Loucy (cell line): ENCODE results near the gene RBM26.
"Not testable (repeated sequence)": the region's sequence is repeated elsewhere in the genome, so short reads cannot be mapped to it uniquely, and the experiment has no call there.

Source experiments
- H2AFZ ChIP-seq: fragments of 200-600 bp; sonication (generic); 2 replicates; pipeline ENCODE4 v1.6.0; 2016; ENCODE audit warnings: antibody characterized with exemption, mild to moderate bottlenecking, low read length, moderate library complexity
- H3F3A ChIP-seq: fragments of 200-600 bp; 2 replicates; pipeline ENCODE4 v1.6.0; 2016; ENCODE audit warnings: antibody characterized with exemption, low read depth, mild to moderate bottlenecking
- H3K27me3 ChIP-seq: fragments of 200-600 bp; sonication (generic); 2 replicates; pipeline ENCODE4 v1.6.1; 2014; ENCODE audit warnings: low read length, mild to moderate bottlenecking; ENCODE audit not compliant: insufficient read depth, poor library complexity, severe bottlenecking
- H3K36me3 ChIP-seq: fragments of 200-600 bp; sonication (generic); 2 replicates; pipeline ENCODE4 v1.6.1; 2016; ENCODE audit warnings: low read length; ENCODE audit not compliant: insufficient read depth
- H3K4me1 ChIP-seq: fragments of 200-600 bp; sonication (generic); 2 replicates; pipeline ENCODE4 v1.5.1; 2014; ENCODE audit warnings: low read length, mild to moderate bottlenecking; ENCODE audit not compliant: insufficient read depth, poor library complexity, severe bottlenecking
- H3K4me2 ChIP-seq: fragments of 200-600 bp; sonication (generic); 2 replicates; pipeline ENCODE4 v1.6.0; 2014; ENCODE audit warnings: antibody characterized with exemption, low read length, low read depth, mild to moderate bottlenecking; ENCODE audit not compliant: poor library complexity, severe bottlenecking
- H3K4me3 ChIP-seq: fragments of 200-600 bp; sonication (generic); 2 replicates; pipeline ENCODE4 v1.5.1; 2014; ENCODE audit warnings: low read length, mild to moderate bottlenecking, mixed read lengths; ENCODE audit not compliant: poor library complexity, severe bottlenecking
- H3K79me2 ChIP-seq: fragments of 200-600 bp; sonication (generic); 2 replicates; pipeline ENCODE4 v1.6.1; 2014; ENCODE audit warnings: low read length; ENCODE audit not compliant: insufficient read depth
- H3K9ac ChIP-seq: fragments of 200-600 bp; sonication (generic); 2 replicates; pipeline ENCODE4 v1.6.0; 2014; ENCODE audit warnings: mild to moderate bottlenecking, low read depth, low read length, moderate library complexity; ENCODE audit not compliant: poor library complexity, severe bottlenecking
- H3K9me2 ChIP-seq: fragments of 200-600 bp; sonication (generic); replicated peaks from 2 replicates; pipeline ENCODE4 v1.6.1; 2016; ENCODE audit warnings: low read depth, low read length, mixed read lengths
- H3K9me3 ChIP-seq: fragments of 200-600 bp; sonication (generic); 2 replicates; pipeline ENCODE4 v1.6.1; 2014; ENCODE audit warnings: mild to moderate bottlenecking, antibody characterized with exemption, low read length, low read depth; ENCODE audit not compliant: insufficient read depth
- H4K20me1 ChIP-seq: fragments of 200-600 bp; sonication (generic); 2 replicates; pipeline ENCODE4 v1.6.0; 2014; ENCODE audit warnings: antibody characterized with exemption, low read length, mild to moderate bottlenecking; ENCODE audit not compliant: insufficient read depth, poor library complexity, severe bottlenecking
- CTCF ChIP-seq: fragments of 200-600 bp; sonication (generic); conservative IDR thresholded peaks from 2 replicates; pipeline ENCODE4 v1.5.1; 2014; ENCODE audit warnings: mild to moderate bottlenecking, antibody characterized with exemption, low read length
- EZH2phosphoT487 ChIP-seq: fragments of 200-600 bp; IDR thresholded peaks from 2 replicates; pipeline ENCODE4 v1.6.1; 2018; ENCODE audit warnings: antibody characterized with exemption, mild to moderate bottlenecking, moderate library complexity, borderline replicate concordance

RBM26 gene

DNA sequence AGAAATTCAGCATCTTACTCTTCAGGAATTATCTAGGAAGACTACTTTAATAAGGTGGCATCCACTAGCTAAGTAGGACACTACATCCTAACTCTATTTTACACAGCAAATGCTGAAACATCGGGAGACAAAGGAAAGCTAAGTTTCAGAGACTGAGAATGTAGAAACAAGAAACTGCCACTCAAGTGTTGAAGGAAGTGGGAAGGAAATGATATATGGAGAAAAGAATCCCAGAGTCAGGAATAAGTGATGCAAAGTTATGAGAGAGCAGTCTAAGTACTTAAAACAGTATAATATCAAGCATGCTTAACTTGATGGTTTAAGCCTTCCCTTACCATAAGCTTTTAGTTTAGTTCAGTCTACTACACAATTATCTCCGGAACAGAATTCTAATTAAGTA lies 52.4 kb downstream of the RBM26 start:
- H3K9ac ChIP-seq = no peak overlapping the region
- no peaks in the 10 kb centered on the region for H3K4me1 ChIP-seq
- H3K4me2 ChIP-seq = no peak overlapping the region
- H3F3A ChIP-seq = no peaks in the 10 kb centered on the region
- H4K20me1 ChIP-seq = no peaks in the 10 kb centered on the region
- H3K79me2 ChIP-seq = no peaks in the 10 kb centered on the region
- no peak for TF ChIP-seq CTCF
- no peak for TF ChIP-seq EZH2phosphoT487
- no peaks in the 10 kb centered on the region for H3K27me3 ChIP-seq
- H3K4me3 ChIP-seq = no peak overlapping the region
- no peaks in the 10 kb centered on the region for H3K9me2 ChIP-seq
- H3K9me3 ChIP-seq = no peaks in the 10 kb centered on the region
- H3K36me3 ChIP-seq = peaks cover 89% of the 10 kb centered on the region
- H2AFZ ChIP-seq = no peak overlapping the region

- no peaks in the 10 kb centered on the region for H3K27me3 ChIP-seq
- H3K9me3 ChIP-seq = no peaks in the 10 kb centered on the region
- TF ChIP-seq CTCF = no peak
- no peak for TF ChIP-seq EZH2phosphoT487
- peaks cover 92% of the 10 kb centered on the region for H3K36me3 ChIP-seq
- no peaks in the 10 kb centered on the region for H4K20me1 ChIP-seq
- no peak overlapping the region for H3K4me2 ChIP-seq
- H3K9me2 ChIP-seq = no peaks in the 10 kb centered on the region
- no peak overlapping the region for H3K4me3 ChIP-seq
- no peaks in the 10 kb centered on the region for H3K4me1 ChIP-seq
- H3F3A ChIP-seq = no peaks in the 10 kb centered on the region
- no peak overlapping the region for H3K9ac ChIP-seq
- no peak overlapping the region for H2AFZ ChIP-seq
- H3K79me2 ChIP-seq = no peaks in the 10 kb centered on the region
Observed at GRCh38 chr13:79352107-79352506, 53.9 kb downstream of the RBM26 start.

DNA sequence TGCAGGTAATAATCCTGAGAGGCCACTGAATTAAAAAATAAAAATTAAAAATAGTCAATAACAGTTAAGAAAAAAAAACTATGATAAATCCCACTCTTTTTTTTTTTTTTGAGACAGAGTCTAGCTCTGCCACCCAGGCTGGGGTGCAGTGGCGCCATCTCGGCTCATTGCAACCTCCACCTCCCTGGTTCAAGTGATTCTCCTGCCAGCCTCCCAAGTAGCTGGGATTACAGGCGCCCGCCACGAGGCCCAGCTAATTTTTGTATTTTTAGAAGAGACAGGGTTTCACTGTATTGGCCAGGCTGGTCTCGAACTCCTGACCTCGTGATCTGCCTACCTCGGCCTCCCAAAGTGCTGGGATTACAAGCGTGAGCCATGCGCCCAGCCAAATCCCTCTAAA lies 56.4 kb downstream of the RBM26 start:
- not testable (repeated sequence) for H3K9ac ChIP-seq, H3K79me2 ChIP-seq, H3K9me2 ChIP-seq, H3K4me2 ChIP-seq, H3K27me3 ChIP-seq, H3K9me3 ChIP-seq, H2AFZ ChIP-seq, H3K4me3 ChIP-seq, H4K20me1 ChIP-seq, H3K4me1 ChIP-seq, H3F3A ChIP-seq
- H3K36me3 ChIP-seq = peaks cover 91% of the 10 kb centered on the region

DNA sequence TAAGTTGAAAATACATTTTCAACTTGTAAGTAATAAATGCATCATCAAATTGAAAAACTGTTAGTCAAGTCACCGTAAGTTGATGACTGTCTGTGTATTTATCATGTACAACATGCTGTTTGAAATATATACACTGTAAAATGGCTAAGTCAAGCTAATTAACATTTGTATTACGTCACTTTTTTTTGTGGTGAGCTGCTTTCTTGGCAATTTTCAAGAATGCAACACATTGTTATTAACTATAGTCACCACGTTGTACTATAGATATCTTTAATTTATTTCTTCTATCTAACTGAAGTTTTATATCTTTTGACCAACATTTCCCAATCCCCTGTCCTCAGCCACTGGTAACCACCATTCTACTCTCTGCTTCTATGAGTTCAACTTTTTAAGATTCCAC lies 57.0 kb downstream of the RBM26 start:
- Histone ChIP-seq H3K27me3 (no peaks in the 10 kb centered on the region), H3K9me2 (no peaks in the 10 kb centered on the region), H3K9ac (no peak overlapping the region), H3K9me3 (no peaks in the 10 kb centered on the region), H3K4me1 (peaks cover 3% of the 10 kb centered on the region), H3K4me2 (no peak overlapping the region), H3K36me3 (peaks cover 91% of the 10 kb centered on the region), H3K79me2 (no peaks in the 10 kb centered on the region), H4K20me1 (no peaks in the 10 kb centered on the region), H3K4me3 (no peak overlapping the region), H2AFZ (no peak overlapping the region), H3F3A (no peaks in the 10 kb centered on the region)
- TF ChIP-seq CTCF = no peak
- no peak for TF ChIP-seq EZH2phosphoT487
